ENCODE measurements around the gene CTIF.

GRCh38 chr18:48612917-48613316 lies 74.1 kb downstream of the CTIF start:
- TF ChIP-seq, protein P1, sequence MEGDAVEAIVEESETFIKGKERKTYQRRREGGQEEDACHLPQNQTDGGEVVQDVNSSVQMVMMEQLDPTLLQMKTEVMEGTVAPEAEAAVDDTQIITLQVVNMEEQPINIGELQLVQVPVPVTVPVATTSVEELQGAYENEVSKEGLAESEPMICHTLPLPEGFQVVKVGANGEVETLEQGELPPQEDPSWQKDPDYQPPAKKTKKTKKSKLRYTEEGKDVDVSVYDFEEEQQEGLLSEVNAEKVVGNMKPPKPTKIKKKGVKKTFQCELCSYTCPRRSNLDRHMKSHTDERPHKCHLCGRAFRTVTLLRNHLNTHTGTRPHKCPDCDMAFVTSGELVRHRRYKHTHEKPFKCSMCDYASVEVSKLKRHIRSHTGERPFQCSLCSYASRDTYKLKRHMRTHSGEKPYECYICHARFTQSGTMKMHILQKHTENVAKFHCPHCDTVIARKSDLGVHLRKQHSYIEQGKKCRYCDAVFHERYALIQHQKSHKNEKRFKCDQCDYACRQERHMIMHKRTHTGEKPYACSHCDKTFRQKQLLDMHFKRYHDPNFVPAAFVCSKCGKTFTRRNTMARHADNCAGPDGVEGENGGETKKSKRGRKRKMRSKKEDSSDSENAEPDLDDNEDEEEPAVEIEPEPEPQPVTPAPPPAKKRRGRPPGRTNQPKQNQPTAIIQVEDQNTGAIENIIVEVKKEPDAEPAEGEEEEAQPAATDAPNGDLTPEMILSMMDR (IDR thresholded peaks at IDR 0.05) = no peak
- TF ChIP-seq ZFX (IDR thresholded peaks at IDR 0.05; ENCODE audit: borderline replicate concordance) = no peak

All from 22Rv1 (cell line).